GM19193 (cell line): ENCODE measurements around the gene CEP295NL.

Experiments used
- POLR2A ChIP-seq: IDR thresholded peaks from 4 replicates; pipeline ENCODE4 v1.6.1; 2011; ENCODE audit not compliant: insufficient read depth, insufficient read length; ENCODE audit errors: extremely low read depth

The CEP295NL gene

GRCh38 chr17:78898075-78898836 is 4.7 kb downstream of the CEP295NL start:
- TF ChIP-seq POLR2A: no peak

DNA sequence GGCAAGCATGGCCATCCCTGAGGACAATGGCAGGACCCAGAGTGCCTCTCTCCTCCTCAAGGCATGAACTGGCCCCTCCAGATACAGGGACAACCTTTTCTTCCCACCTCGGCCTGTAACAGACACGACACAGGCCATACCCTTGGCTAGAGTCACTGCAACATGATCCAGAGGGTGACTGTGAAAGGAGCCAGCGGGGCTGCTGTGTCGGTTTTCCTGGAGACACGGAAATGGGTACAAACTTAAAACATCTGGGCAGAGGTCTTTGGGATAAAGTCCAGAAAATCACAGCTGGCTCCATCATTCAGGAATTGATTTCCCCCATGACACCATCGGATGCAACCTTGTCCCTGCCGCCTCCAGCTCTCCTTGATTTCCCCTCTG is 5.3 kb downstream of the CEP295NL start:
- no peak for TF ChIP-seq POLR2A

DNA sequence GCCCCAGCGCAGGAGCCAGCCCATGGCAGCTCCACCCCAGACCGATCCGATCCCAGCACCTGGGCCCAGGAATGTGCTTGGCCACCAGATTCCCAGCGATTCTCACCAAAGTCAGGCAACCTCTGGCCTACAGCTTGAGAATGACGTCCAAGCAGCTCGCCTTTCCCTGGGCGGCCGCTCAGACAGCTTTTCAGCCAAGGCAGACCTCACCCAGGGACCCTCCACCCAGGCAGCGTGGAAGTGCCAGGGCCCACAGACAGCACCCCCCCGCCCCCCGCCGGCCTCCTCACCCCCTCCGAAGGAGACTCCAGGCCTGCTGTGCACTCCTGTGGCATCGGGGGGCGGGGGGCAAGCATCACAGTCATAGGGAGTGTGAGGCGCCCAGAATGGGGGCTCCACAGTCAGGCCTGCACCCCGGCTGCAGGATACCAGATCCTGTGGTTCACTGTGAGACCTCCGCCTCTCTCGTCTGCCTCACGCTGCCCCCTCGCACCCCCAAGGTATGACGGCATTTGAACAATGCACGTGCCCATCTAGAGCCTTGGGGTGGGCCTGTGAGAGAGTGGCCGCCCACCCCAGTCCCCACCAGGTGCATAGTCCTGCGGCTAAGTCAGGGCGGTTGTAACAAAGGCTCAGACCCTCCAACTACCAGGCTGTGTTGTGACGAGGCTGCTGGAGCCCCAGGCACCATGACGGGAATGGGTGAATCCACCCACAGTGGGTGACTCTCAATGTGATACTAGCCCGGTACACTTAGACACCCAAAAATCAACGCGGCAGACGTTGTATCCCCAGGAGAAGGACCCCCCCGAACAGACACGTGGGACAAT is 6.0 kb downstream of the CEP295NL start:
- no peak for TF ChIP-seq POLR2A

DNA sequence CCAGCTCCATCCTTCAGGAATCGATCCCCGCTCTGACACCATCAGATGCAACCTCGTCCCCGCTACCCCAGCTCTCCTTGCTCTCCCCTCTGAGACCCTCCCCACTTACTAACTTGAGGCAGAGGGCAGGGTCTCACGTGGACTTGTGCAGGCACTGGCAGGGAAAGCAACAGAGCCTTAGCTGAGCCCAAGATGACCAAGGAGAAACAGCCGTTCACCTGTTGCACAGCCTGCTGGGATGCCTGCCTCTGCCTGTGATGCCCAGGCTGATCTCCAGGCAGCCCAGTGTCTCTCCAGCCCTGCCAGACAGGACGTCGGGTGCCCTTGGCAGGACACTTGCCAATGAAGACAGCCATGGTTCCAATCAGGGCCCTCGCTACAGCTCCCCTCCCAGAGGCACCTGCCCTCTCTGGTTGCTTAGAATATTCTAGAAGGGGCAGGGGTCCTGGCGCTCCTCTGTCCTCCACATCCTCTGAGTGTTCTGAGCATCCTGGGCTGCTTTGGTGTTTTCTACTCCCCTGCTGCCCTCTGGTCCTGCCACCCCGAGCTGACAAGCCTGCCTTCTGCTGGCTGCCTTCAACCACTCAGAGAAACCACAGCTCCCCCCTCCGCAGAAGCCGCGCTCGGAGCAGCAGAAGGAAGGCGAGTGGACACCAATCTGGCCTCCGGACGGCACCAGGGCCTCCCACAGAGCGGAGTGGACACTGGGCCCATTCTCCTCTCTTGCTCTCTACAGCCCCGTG is 6.7 kb downstream of the CEP295NL start:
- TF ChIP-seq POLR2A: no peak

DNA sequence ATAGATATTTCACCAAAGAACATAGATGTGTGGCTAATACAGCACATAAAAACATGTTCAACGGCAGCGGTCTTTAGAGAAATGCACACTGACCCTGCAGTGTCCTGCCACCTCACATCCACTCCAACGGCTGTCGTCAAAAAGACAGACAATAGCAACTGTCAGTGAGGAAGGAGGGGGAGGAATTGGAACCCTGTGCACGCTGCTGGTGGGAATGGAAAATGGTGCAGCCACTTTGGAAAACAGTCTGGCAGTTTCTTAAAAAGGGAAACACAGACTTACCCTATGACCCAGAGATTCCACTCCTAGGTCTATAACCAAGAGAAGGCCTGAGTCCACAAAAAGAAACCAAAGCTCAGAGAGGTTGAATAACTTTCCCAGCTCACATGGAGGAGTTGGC is 7.7 kb downstream of the CEP295NL start:
- no peak for TF ChIP-seq POLR2A

DNA sequence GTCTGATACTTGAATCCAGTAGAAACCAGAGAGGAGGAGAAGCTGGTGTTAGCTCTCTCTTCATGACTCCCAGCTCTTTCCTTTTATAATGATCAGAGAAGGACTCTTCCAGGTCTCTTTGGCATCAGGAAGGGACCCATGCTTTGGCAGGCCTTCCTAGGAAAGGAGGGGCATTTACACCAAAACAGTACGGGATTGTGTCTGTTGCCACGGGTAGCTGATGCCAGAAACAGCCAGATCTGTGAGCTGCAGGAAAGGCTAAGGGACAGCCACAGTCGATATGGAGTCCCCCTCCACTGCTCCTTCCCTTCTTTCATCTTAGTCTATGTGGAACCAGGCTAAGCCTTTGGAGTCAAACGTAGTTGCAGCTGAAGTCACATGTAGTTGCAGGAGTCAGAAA is 9.3 kb downstream of the CEP295NL start:
- TF ChIP-seq POLR2A: no peak

- TF ChIP-seq POLR2A: no peak
Observed at GRCh38 chr17:78892936-78893379, 10.0 kb downstream of the CEP295NL start.

GRCh38 chr17:78892520-78892919 is 10.5 kb downstream of the CEP295NL start:
- TF ChIP-seq POLR2A: no peak

DNA sequence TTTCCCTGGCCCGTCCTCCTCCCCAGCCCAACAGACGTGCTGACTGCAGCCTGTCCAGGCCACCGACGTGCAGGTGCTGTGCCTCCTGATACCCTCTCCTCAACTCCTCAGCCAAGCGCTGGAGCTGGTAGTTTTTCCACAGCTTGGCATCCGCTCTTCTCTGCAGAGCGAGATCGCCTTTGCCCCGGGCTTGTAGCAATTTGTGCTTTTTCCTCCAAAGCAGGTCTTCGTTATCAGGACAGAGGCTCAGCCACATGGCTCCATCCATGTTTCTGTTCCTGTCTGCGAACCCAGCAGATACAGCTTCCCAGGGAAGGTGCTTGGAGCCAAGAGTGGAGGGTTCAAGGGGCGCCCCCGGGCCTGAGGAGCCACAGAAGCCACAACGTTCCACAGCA is 10.9 kb downstream of the CEP295NL start:
- TF ChIP-seq POLR2A: no peak

GRCh38 chr17:78891406-78892061 is 11.5 kb downstream of the CEP295NL start:
- TF ChIP-seq POLR2A: no peak

GRCh38 chr17:78890498-78890897 is 12.5 kb downstream of the CEP295NL start:
- no peak for TF ChIP-seq POLR2A

DNA sequence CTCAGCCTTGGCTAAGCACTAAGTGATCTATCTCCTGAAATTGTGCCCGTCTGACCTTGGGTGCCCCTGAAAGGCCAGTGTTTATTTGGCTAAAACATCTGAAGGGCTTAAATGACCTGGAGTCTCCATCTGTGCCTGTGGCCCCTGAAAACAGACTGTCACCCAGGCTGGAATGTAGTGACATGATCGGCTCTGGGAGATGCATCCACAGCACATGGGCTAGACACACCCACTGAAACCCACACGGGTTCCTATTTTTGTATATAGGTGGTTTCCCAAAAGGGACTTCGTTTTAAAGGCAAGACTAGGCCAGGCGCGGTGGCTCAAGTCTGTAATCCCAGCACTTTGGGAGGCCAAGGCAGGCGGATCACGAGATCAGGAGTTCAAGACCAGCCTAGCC is 13.5 kb downstream of the CEP295NL start:
- TF ChIP-seq POLR2A: no peak

DNA sequence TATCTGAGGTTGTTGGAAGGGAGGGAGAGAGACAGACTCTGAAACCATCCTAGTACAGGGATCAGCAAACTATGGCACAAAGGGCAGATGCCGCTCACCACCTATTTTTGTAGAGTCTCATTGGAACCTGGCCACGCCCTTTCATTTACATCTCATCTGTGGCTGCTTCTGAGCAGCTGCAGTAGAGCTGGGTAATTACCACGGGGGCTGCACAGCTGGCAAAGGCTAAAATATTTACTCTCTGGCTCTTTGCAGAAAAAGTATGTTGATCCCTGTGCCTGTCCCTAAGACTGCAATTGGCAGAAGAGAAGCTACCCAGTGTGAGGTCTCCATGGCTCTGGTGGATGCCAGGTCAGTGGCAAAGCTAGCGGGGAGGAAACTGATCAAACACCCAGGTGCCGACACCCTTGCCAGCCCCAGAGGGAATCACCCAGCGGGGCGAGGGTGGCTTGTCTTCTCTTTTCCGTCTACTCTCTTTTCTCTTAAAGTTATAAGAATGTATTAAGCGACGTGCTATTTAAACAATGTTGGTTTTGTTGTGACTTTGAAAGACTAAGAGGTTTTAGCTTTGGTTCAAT is 14.0 kb downstream of the CEP295NL start:
- TF ChIP-seq POLR2A: no peak

GRCh38 chr17:78886954-78887353 is 16.0 kb downstream of the CEP295NL start:
- no peak for TF ChIP-seq POLR2A
